GM23338 (cell line): Measurements from ENCODE around the gene AGO1.

Experiments
- POLR2AphosphoS5 ChIP-seq: IDR thresholded peaks from 2 replicates; pipeline ENCODE4 v1.6.1; 2016; ENCODE audit warnings: antibody characterized with exemption, low read depth
- TF ChIP-seq, protein P1 (sequence below), 2 experiments: fragments of 200-600 bp in 1 of 2; sonication (generic) in 1 of 2; conservative IDR thresholded peaks; 2 replicates each; pipeline versions ENCODE4 v1.5.1 to v1.6.1; 2016 to 2017; ENCODE audit warnings: antibody characterized with exemption in 2 of 2, low read depth in 2 of 2, mild to moderate bottlenecking in 2 of 2, moderate library complexity in 1 of 2
- TF ChIP-seq, protein P2 (sequence below): IDR thresholded peaks from one replicate; pipeline ENCODE4 v1.6.1; 2018; ENCODE audit warnings: antibody characterized with exemption; ENCODE audit not compliant: unreplicated experiment

DNA sequence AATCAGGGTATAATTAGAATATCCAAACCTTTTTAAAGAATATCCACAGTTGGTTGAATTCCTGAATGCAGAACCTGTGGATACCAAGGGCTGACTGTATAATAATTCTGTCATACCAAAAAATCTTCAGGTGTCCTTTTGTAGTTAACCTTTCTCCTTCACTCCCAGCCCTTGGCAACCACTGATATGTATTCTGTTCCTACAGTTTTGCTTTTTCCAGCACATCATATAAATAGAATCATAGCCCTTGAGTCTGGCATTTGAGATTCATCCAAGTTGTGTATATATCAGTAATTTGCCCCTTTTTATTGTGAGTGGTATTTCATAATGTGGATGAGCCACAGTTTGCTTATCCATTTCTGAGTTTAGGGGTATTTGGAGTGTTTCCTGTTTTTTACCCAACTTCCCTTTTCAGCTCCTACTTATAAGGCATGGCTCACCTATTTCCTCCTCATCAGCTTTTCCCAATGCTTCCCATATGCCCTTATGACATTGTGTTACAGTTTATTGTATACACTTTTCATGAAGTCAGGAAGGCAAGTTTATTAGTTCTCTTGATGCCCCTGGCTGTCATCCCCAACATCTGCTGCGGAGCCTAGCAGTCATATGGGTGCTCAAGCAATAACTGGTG lies 35.0 kb upstream of the AGO1 start:
- TF ChIP-seq, protein P1, sequence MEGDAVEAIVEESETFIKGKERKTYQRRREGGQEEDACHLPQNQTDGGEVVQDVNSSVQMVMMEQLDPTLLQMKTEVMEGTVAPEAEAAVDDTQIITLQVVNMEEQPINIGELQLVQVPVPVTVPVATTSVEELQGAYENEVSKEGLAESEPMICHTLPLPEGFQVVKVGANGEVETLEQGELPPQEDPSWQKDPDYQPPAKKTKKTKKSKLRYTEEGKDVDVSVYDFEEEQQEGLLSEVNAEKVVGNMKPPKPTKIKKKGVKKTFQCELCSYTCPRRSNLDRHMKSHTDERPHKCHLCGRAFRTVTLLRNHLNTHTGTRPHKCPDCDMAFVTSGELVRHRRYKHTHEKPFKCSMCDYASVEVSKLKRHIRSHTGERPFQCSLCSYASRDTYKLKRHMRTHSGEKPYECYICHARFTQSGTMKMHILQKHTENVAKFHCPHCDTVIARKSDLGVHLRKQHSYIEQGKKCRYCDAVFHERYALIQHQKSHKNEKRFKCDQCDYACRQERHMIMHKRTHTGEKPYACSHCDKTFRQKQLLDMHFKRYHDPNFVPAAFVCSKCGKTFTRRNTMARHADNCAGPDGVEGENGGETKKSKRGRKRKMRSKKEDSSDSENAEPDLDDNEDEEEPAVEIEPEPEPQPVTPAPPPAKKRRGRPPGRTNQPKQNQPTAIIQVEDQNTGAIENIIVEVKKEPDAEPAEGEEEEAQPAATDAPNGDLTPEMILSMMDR (conservative IDR thresholded peaks at IDR 0.05; ENCODE audit: low read depth in 2 of 2): no peak
- TF ChIP-seq, protein P2, sequence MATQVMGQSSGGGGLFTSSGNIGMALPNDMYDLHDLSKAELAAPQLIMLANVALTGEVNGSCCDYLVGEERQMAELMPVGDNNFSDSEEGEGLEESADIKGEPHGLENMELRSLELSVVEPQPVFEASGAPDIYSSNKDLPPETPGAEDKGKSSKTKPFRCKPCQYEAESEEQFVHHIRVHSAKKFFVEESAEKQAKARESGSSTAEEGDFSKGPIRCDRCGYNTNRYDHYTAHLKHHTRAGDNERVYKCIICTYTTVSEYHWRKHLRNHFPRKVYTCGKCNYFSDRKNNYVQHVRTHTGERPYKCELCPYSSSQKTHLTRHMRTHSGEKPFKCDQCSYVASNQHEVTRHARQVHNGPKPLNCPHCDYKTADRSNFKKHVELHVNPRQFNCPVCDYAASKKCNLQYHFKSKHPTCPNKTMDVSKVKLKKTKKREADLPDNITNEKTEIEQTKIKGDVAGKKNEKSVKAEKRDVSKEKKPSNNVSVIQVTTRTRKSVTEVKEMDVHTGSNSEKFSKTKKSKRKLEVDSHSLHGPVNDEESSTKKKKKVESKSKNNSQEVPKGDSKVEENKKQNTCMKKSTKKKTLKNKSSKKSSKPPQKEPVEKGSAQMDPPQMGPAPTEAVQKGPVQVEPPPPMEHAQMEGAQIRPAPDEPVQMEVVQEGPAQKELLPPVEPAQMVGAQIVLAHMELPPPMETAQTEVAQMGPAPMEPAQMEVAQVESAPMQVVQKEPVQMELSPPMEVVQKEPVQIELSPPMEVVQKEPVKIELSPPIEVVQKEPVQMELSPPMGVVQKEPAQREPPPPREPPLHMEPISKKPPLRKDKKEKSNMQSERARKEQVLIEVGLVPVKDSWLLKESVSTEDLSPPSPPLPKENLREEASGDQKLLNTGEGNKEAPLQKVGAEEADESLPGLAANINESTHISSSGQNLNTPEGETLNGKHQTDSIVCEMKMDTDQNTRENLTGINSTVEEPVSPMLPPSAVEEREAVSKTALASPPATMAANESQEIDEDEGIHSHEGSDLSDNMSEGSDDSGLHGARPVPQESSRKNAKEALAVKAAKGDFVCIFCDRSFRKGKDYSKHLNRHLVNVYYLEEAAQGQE: no peak
- TF ChIP-seq POLR2AphosphoS5: no peak
